Measurements from ENCODE around the gene MEGF6.

MEGF6 gene

DNA sequence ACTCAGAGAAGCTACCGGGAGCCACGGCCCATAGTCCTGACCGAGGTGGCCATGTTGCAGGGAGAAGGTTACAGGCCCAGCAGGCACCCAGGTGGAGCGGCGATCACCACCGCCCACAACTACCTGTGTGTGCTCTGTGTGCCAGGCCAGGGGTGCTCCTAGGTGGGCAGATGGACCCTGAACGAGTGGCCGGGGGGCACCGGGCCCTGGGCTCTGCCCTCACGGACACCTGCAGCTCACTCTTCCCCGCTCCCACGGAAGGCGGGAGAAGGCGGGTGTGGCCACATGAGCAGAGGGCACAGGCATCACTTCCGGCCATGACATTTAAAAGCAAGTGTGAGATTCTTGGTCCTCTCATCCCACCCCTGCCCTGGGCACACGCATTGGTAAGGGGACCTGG, 73.9 kb downstream of the MEGF6 start:
- no peaks in the 10 kb centered on the region for H3K4me1 ChIP-seq (ENCODE audit: insufficient read depth, poor library complexity, severe bottlenecking)
- H3K9me3 ChIP-seq (ENCODE audit: severe bottlenecking), result no peaks in the 10 kb centered on the region
- no peaks in the 10 kb centered on the region for H3K36me3 ChIP-seq (ENCODE audit: low read depth)
- DNase-seq (ENCODE audit: low spot score) (no peak), ATAC-seq (ENCODE audit: low read depth) (no peak)
- H3K27ac ChIP-seq (ENCODE audit: poor library complexity, severe bottlenecking), result no peak overlapping the region
- no peak for TF ChIP-seq CTCF (IDR thresholded peaks at IDR 0.05; ENCODE audit: poor library complexity, severe bottlenecking)
- no peaks in the 10 kb centered on the region for H3K27me3 ChIP-seq (ENCODE audit: insufficient read depth, poor library complexity, severe bottlenecking)
- no peak overlapping the region for H3K4me3 ChIP-seq (ENCODE audit: severe bottlenecking)

DNA sequence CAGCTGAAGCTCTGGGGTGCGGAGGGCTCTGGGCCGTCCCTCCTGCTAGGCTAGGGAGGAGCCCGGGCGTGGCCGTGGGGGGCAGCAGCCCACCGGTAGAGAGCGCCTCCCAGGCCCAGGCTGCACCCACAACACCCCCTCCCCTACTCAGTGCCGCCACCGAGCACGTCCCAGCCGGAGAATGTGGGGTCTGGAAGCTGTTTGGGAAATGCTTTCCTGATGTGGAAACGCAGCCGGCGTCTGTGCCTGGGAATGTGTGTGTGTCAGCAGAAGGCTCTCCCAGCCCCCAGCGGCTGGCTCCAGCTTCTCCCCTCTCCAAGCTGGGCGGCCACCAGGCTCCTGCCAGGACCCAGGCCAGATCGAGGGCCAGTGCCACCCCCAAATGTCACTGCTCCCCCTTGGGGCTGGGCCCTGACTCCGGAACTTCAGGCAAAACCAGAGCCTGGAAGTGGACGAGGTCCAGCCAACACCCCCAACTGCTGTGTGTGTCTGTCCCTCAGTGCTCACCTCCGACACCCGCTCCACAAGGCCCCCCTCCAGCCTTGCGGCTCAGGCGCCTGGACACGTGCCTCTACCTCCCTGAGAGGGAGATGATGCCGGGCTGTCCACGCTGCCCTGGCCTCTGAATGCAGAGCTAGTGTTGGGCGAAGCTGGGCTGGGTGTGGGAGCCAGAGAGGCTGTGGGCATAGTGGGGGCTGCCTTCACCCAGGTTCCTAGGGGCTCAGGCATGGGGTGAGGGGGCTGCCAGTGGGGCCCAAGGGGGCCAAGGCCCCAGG, 74.7 kb downstream of the MEGF6 start:
- Histone ChIP-seq H3K9me3 (ENCODE audit: severe bottlenecking) (no peaks in the 10 kb centered on the region), H3K36me3 (ENCODE audit: low read depth) (no peaks in the 10 kb centered on the region)

GRCh38 chr1:3535732-3536131, 75.6 kb downstream of the MEGF6 start:
- Histone ChIP-seq H3K27ac (ENCODE audit: poor library complexity, severe bottlenecking) (no peak overlapping the region), H3K36me3 (ENCODE audit: low read depth) (no peaks in the 10 kb centered on the region), H3K4me3 (ENCODE audit: severe bottlenecking) (no peak overlapping the region), H3K27me3 (ENCODE audit: insufficient read depth, poor library complexity, severe bottlenecking) (no peaks in the 10 kb centered on the region), H3K4me1 (ENCODE audit: insufficient read depth, poor library complexity, severe bottlenecking) (no peaks in the 10 kb centered on the region), H3K9me3 (ENCODE audit: severe bottlenecking) (no peaks in the 10 kb centered on the region)
- no peak for TF ChIP-seq CTCF (IDR thresholded peaks at IDR 0.05; ENCODE audit: poor library complexity, severe bottlenecking)
- ATAC-seq (ENCODE audit: low read depth), result no peak
- DNase-seq (ENCODE audit: low spot score), result no peak

More for the DNA sequence above, 74.7 kb downstream of the MEGF6 start:
- no peak overlapping the region for H3K4me3 ChIP-seq (ENCODE audit: severe bottlenecking)
- DNase-seq (ENCODE audit: low spot score), result no peak
- H3K27ac ChIP-seq (ENCODE audit: poor library complexity, severe bottlenecking), result no peak overlapping the region
- ATAC-seq (ENCODE audit: low read depth), result no peak
- H3K4me1 ChIP-seq (ENCODE audit: insufficient read depth, poor library complexity, severe bottlenecking), result no peaks in the 10 kb centered on the region
- H3K27me3 ChIP-seq (ENCODE audit: insufficient read depth, poor library complexity, severe bottlenecking), result no peaks in the 10 kb centered on the region
- no peak for TF ChIP-seq CTCF (IDR thresholded peaks at IDR 0.05; ENCODE audit: poor library complexity, severe bottlenecking)

GRCh38 chr1:3534803-3535637, 76.3 kb downstream of the MEGF6 start:
- TF ChIP-seq CTCF (IDR thresholded peaks at IDR 0.05; ENCODE audit: poor library complexity, severe bottlenecking), result no peak
- H3K27me3 ChIP-seq (ENCODE audit: insufficient read depth, poor library complexity, severe bottlenecking), result no peaks in the 10 kb centered on the region
- DNase-seq (ENCODE audit: low spot score) (no peak), ATAC-seq (ENCODE audit: low read depth) (no peak)
- no peak overlapping the region for H3K4me3 ChIP-seq (ENCODE audit: severe bottlenecking)
- no peaks in the 10 kb centered on the region for H3K4me1 ChIP-seq (ENCODE audit: insufficient read depth, poor library complexity, severe bottlenecking)
- H3K27ac ChIP-seq (ENCODE audit: poor library complexity, severe bottlenecking), result no peak overlapping the region
- no peaks in the 10 kb centered on the region for H3K9me3 ChIP-seq (ENCODE audit: severe bottlenecking)
- no peaks in the 10 kb centered on the region for H3K36me3 ChIP-seq (ENCODE audit: low read depth)
